Vagina (tissue), 2 donors: ENCODE results near the gene SERPINB2.

ENCODE experiments used
- POLR2A ChIP-seq, 2 donors: fragments of 450-650 bp; IDR thresholded peaks; one replicate each; pipeline ENCODE4 v1.6.1; 2017; ENCODE audit warnings: antibody characterized with exemption in 2 of 2, mild to moderate bottlenecking in 2 of 2, moderate library complexity in 2 of 2
- POLR2AphosphoS5 ChIP-seq, 2 donors: sonication (generic); formaldehyde crosslinking; IDR thresholded peaks; one replicate each; pipeline ENCODE4 v1.9.0; 2017; ENCODE audit warnings: antibody characterized with exemption in 2 of 2, mild to moderate bottlenecking in 2 of 2, low read depth in 1 of 2; ENCODE audit not compliant: insufficient read depth in 1 of 2
- TF ChIP-seq, protein P1 (sequence below), 3 experiments: fragments of 450-650 bp in 2 of 3; fragments of 200-600 bp in 1 of 3; sonication (generic) in 1 of 3; IDR thresholded peaks; one replicate each; pipeline ENCODE4 v1.5.1; 2017 to 2019; ENCODE audit warnings: antibody characterized with exemption in 3 of 3, mild to moderate bottlenecking in 2 of 3, moderate library complexity in 2 of 3

DNA sequence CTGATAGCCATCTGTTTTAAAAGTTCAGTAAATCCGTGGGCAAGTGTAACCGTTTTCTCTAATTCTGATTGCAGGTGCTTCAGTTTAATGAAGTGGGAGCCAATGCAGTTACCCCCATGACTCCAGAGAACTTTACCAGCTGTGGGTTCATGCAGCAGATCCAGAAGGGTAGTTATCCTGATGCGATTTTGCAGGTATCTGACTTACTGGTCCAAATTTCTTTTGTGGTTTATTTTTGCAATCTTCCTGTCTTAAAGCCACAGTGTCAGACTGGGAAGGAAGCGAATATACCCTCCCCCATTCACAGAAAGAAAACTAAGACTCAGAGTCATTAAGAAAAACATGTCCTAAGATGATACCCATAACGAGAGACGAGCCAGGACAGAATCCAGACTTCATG is 7.7 kb downstream of the SERPINB2 start:
- TF ChIP-seq, protein P1, sequence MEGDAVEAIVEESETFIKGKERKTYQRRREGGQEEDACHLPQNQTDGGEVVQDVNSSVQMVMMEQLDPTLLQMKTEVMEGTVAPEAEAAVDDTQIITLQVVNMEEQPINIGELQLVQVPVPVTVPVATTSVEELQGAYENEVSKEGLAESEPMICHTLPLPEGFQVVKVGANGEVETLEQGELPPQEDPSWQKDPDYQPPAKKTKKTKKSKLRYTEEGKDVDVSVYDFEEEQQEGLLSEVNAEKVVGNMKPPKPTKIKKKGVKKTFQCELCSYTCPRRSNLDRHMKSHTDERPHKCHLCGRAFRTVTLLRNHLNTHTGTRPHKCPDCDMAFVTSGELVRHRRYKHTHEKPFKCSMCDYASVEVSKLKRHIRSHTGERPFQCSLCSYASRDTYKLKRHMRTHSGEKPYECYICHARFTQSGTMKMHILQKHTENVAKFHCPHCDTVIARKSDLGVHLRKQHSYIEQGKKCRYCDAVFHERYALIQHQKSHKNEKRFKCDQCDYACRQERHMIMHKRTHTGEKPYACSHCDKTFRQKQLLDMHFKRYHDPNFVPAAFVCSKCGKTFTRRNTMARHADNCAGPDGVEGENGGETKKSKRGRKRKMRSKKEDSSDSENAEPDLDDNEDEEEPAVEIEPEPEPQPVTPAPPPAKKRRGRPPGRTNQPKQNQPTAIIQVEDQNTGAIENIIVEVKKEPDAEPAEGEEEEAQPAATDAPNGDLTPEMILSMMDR (IDR thresholded peaks at IDR 0.05), result no peak
- TF ChIP-seq POLR2AphosphoS5 (IDR thresholded peaks at IDR 0.05; ENCODE audit: insufficient read depth in 1 of 2, low read depth in 1 of 2) (no peak), POLR2A (IDR thresholded peaks at IDR 0.05) (no peak)
